Panc1 (cell line): ENCODE results near the gene SPR. TPM values are rescaled to one million over a fixed set of nuclear protein-coding genes. Genes with fewer than 3 reads are reported as not detected.

Experiments used
- ATAC-seq: fragments of 200-7000 bp; cut with Tn5 transposase; 2 replicates; pipeline ENCODE4 v1.9.1; 2020; ENCODE audit warnings: mild to moderate bottlenecking, moderate library complexity
- BruUV-seq: library from RNA; stranded (reverse); fragments of 400-500 nt; replicated peaks from 2 replicates; lab custom pipeline; 2021; lab: Mats Ljungman, UMichigan
- CTCF ChIA-PET: fragments of 300-600 bp; sonication (Branson Sonifier 250); formaldehyde crosslinking; loops from one replicate; lab custom pipeline; 2022; ENCODE audit warnings: antibody characterized with exemption; lab: Charles Lee
- POLR2A ChIA-PET: fragments of 300-600 bp; sonication (Branson Sonifier 250); formaldehyde crosslinking; loops from one replicate; lab custom pipeline; 2022; ENCODE audit warnings: antibody characterized with exemption; lab: Charles Lee
- DNase-seq: peaks from one replicate; pipeline ENCODE4 v3.0.0-alpha.2; 2010; ENCODE audit warnings: low read depth, low spot score
- H3K27ac ChIP-seq: 2 replicates; pipeline ENCODE4 v1.5.1; 2011; ENCODE audit warnings: mild to moderate bottlenecking, low read length, inconsistent platforms
- H3K27me3 ChIP-seq: fragments of 200-500 bp; sonication (Bioruptor generic); 2 replicates; pipeline ENCODE4 v1.6.0; 2014; ENCODE audit warnings: low read length, inconsistent platforms; ENCODE audit not compliant: control insufficient read depth, insufficient read depth
- H3K36me3 ChIP-seq: fragments of 200-500 bp; sonication (Bioruptor generic); 2 replicates; pipeline ENCODE4 v1.5.1; 2014; ENCODE audit warnings: inconsistent platforms, mild to moderate bottlenecking, low read length, moderate library complexity; ENCODE audit not compliant: control insufficient read depth, insufficient read depth
- H3K4me1 ChIP-seq: 2 replicates; pipeline ENCODE4 v1.5.1; 2011; ENCODE audit warnings: inconsistent platforms, mild to moderate bottlenecking, low read length, moderate library complexity; ENCODE audit not compliant: control insufficient read depth, insufficient read depth
- H3K4me3 ChIP-seq, 2 experiments: 2 replicates each; pipeline ENCODE4 v1.5.1; 2011 to 2012; ENCODE audit warnings: low read depth in 2 of 2, low read length in 2 of 2, mild to moderate bottlenecking in 2 of 2, inconsistent platforms in 1 of 2, moderate library complexity in 1 of 2
- H3K9me3 ChIP-seq: fragments of 200-500 bp; sonication (Bioruptor generic); 2 replicates; pipeline ENCODE4 v1.5.1; 2014; ENCODE audit warnings: low read depth, mild to moderate bottlenecking, inconsistent platforms, low read length, moderate library complexity; ENCODE audit not compliant: control insufficient read depth, insufficient read depth
- POLR2AphosphoS5 ChIP-seq: IDR thresholded peaks from 2 replicates; pipeline ENCODE4 v1.6.1; 2012; ENCODE audit warnings: mild to moderate bottlenecking, low read depth, low read length, moderate library complexity
- SIN3A ChIP-seq: IDR thresholded peaks from 2 replicates; pipeline ENCODE4 v1.6.1; 2012; ENCODE audit warnings: low read depth, mild to moderate bottlenecking, low read length, moderate library complexity, borderline replicate concordance; ENCODE audit not compliant: insufficient read depth
- TCF7L2 ChIP-seq: IDR thresholded peaks from 2 replicates; pipeline ENCODE4 v1.6.1; 2011; ENCODE audit warnings: mild to moderate bottlenecking, low read depth, low read length, inconsistent platforms
- in situ Hi-C: cut with HindIII; loops from 2 replicates; pipeline ENCODE4 v1.10.0; 2016; ENCODE audit warnings: low sequenced_read_pairs, low pct_unique_long_range_greater_than_20kb
- intact Hi-C: fragments of 100-400 bp; cut with micrococcal nuclease; formaldehyde crosslinking; loops from one replicate; pipeline ENCODE4 v1.10.0; 2022; ENCODE audit not compliant: unreplicated experiment
- total RNA-seq: library from RNA; stranded (reverse); gene quantifications from one replicate; pipeline ENCODE4 v1.2.1, GENCODE V29; 2021; ENCODE audit not compliant: unreplicated experiment
- TF ChIP-seq, protein P1 (sequence below): fragments of 450-650 bp; IDR thresholded peaks from 2 replicates; pipeline ENCODE4 v1.5.1; 2017; ENCODE audit warnings: mild to moderate bottlenecking
- TF ChIP-seq, protein P2 (sequence below), 2 experiments: IDR thresholded peaks; 2 replicates each; pipeline ENCODE4 v1.6.1; 2011 to 2012; ENCODE audit warnings: low read depth in 2 of 2, control low read depth in 1 of 2, low read length in 1 of 2, mild to moderate bottlenecking in 1 of 2, moderate library complexity in 1 of 2; ENCODE audit not compliant: insufficient read depth in 1 of 2

Gene SPR
- total RNA-seq, 1 experiment from 2014 or later = 75.4 TPM

DNA sequence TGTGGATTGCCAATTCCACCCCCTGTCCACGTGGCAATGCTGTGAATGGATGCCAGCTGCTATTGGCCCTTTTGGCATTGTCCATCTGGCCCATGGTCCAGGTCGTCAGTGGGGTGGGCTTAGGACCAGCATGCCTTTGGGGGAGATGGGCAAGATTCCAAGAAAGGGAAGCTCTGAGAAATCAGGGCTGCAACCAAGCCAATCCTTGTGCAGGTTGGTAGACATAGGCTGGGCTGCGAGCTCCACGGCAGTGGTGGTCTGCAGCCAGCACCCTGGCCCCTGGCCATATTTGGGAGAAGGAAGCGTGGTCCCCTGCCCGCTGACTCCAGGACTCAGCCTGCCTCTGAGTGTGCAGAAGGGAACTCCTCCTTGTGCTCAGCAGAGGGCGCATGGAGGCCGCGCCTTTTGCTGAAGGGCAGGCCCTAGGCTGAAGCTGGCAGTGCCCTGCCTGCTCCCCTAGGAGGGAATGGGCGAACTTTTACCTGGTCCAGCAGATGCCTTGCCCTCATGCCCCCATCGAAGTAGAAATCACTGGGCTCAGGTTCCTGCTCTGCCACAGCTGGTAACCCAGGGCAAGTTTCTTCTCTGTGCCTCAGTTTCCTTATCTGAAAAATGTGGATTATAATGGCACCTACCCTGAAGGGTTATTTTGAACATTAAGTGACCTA is 5.4 kb downstream of the SPR start:
- peaks cover 12% of the 10 kb centered on the region for H3K4me1 ChIP-seq
- DNase-seq = no peak
- no TSS peak for BruUV-seq
- no peaks in the 10 kb centered on the region; the same call in 1 of the 2 replicates for H3K36me3 ChIP-seq
- peak; percentile 90 for ATAC-seq
- H3K27ac ChIP-seq = no peak overlapping the region
- ChIA-PET CTCF (interaction anchor here (1.5 to 4.0 kb wide), 6 partner anchors 40 to 284 kb away, joined by 5 to 30 read pairs (median 14); no protein-coding TSS in a partner anchor), POLR2A (no interaction called here)
- in situ Hi-C loops = no loop called here
- H3K9me3 ChIP-seq = no peaks in the 10 kb centered on the region
- no peak overlapping the region for H3K4me3 ChIP-seq
- intact Hi-C loops = loop anchor here (1.0 to 5.0 kb wide), 3 partner anchors 43 to 285 kb away; no protein-coding TSS in a partner anchor
- TF ChIP-seq POLR2AphosphoS5 (no peak), TCF7L2 (no peak)
- TF ChIP-seq, protein P1, sequence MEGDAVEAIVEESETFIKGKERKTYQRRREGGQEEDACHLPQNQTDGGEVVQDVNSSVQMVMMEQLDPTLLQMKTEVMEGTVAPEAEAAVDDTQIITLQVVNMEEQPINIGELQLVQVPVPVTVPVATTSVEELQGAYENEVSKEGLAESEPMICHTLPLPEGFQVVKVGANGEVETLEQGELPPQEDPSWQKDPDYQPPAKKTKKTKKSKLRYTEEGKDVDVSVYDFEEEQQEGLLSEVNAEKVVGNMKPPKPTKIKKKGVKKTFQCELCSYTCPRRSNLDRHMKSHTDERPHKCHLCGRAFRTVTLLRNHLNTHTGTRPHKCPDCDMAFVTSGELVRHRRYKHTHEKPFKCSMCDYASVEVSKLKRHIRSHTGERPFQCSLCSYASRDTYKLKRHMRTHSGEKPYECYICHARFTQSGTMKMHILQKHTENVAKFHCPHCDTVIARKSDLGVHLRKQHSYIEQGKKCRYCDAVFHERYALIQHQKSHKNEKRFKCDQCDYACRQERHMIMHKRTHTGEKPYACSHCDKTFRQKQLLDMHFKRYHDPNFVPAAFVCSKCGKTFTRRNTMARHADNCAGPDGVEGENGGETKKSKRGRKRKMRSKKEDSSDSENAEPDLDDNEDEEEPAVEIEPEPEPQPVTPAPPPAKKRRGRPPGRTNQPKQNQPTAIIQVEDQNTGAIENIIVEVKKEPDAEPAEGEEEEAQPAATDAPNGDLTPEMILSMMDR = peak; percentile 91
- TF ChIP-seq, protein P2, sequence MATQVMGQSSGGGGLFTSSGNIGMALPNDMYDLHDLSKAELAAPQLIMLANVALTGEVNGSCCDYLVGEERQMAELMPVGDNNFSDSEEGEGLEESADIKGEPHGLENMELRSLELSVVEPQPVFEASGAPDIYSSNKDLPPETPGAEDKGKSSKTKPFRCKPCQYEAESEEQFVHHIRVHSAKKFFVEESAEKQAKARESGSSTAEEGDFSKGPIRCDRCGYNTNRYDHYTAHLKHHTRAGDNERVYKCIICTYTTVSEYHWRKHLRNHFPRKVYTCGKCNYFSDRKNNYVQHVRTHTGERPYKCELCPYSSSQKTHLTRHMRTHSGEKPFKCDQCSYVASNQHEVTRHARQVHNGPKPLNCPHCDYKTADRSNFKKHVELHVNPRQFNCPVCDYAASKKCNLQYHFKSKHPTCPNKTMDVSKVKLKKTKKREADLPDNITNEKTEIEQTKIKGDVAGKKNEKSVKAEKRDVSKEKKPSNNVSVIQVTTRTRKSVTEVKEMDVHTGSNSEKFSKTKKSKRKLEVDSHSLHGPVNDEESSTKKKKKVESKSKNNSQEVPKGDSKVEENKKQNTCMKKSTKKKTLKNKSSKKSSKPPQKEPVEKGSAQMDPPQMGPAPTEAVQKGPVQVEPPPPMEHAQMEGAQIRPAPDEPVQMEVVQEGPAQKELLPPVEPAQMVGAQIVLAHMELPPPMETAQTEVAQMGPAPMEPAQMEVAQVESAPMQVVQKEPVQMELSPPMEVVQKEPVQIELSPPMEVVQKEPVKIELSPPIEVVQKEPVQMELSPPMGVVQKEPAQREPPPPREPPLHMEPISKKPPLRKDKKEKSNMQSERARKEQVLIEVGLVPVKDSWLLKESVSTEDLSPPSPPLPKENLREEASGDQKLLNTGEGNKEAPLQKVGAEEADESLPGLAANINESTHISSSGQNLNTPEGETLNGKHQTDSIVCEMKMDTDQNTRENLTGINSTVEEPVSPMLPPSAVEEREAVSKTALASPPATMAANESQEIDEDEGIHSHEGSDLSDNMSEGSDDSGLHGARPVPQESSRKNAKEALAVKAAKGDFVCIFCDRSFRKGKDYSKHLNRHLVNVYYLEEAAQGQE (IDR thresholded peaks at IDR 0.05; ENCODE audit: insufficient read depth in 1 of 2, low read depth in 2 of 2, low read length in 1 of 2) = no peak
- no peaks in the 10 kb centered on the region for H3K27me3 ChIP-seq

DNA sequence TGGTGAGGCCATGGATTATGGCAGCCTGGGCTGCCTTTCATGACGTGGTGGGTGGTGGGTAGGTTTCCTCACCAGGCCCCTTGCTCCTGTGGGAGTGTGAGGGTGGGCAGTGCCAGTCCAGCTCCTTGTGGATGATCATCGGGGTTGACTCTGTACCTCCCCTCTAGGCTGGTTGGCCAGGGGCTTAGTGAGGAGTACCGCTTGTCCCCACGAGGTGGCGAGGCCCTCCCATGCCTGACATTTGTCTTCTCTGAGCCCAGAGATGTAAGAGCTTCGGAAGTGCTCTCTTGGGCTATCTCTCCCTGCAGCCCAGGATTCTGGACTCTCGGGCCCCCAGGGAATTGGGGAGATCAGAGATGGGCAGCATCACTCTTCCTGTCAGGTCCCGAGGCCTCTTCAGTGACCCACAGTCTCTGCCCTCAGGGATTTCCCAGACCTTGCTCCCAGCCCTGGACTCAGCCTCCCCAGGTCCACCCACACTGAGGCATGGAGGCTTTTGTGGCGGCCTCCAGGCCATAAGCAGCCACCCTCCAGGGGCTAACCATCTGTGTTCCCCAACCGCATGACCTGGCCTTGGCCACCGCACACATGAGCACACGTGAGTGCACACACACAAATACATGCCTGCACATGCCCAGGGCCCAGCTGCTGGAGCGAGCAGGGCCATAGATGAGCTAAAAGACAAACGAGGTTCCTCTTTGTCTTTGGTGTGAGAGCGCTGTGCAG is 6.5 kb downstream of the SPR start:
- Histone ChIP-seq H3K9me3 (no peaks in the 10 kb centered on the region), H3K36me3 (no peaks in the 10 kb centered on the region; the same call in 1 of the 2 replicates), H3K27ac (no peak overlapping the region), H3K27me3 (no peaks in the 10 kb centered on the region), H3K4me3 (no peak overlapping the region), H3K4me1 (peaks cover 4% of the 10 kb centered on the region)
- in situ Hi-C loops (no loop called here), intact Hi-C loops (loop anchor here (1.0 to 5.0 kb wide), 3 partner anchors 42 to 284 kb away; no protein-coding TSS in a partner anchor)
- POLR2A ChIA-PET = interaction anchor here (0.6 kb wide), 2 partner anchors 44 to 234 kb away, joined by 3 to 13 read pairs; no protein-coding TSS in a partner anchor
- ATAC-seq (peak; percentile 87), DNase-seq (no peak)
- no TSS peak for BruUV-seq
- CTCF ChIA-PET = interaction anchor here (0.6 to 4.0 kb wide), 17 partner anchors 9 to 1354 kb away, joined by 3 to 30 read pairs (median 4); partner anchors contain the start of gene EMX1
- no peak for TF ChIP-seq SIN3A
- TF ChIP-seq, protein P1 = peak; percentile 86
